Thoracic aorta (tissue), 2 donors: ENCODE data around the gene NDUFS4. TPM values are rescaled to one million over a fixed set of nuclear protein-coding genes. Genes with fewer than 3 reads are reported as not detected.

Experiments
- ATAC-seq: fragments of 150-250 bp; one replicate; pipeline ENCODE4 v1.8.0; 2017; ENCODE audit warnings: low read depth; ENCODE audit not compliant: insufficient number of reproducible peaks, low FRiP score
- DNase-seq: peaks from one replicate; pipeline ENCODE4 v3.0.0-alpha.2; 2020; ENCODE audit warnings: low spot score
- H3K27ac ChIP-seq, 2 donors: fragments of 200-600 bp; sonication (generic); 1 replicate in 1 of 2; 2 replicates in 1 of 2; pipeline ENCODE4 v1.5.1; 2016; ENCODE audit warnings: mild to moderate bottlenecking in 2 of 2, moderate library complexity in 2 of 2
- H3K27me3 ChIP-seq: fragments of 200-600 bp; sonication (generic); replicated peaks from 2 replicates; pipeline ENCODE4 v1.6.0; 2016; ENCODE audit warnings: mild to moderate bottlenecking; ENCODE audit not compliant: insufficient read depth
- H3K36me3 ChIP-seq: fragments of 200-600 bp; sonication (generic); one replicate; pipeline ENCODE4 v1.5.1; 2016
- H3K4me1 ChIP-seq, 2 donors: fragments of 200-600 bp; sonication (generic); 1 replicate in 1 of 2; 2 replicates in 1 of 2; pipeline versions ENCODE4 v1.5.1 to v1.6.0; 2016; ENCODE audit warnings: low read depth in 2 of 2, mild to moderate bottlenecking in 1 of 2; ENCODE audit not compliant: control insufficient read depth in 1 of 2
- H3K4me3 ChIP-seq: fragments of 200-600 bp; sonication (generic); 2 replicates; pipeline ENCODE4 v1.5.1; 2016; ENCODE audit warnings: mild to moderate bottlenecking
- H3K9me3 ChIP-seq: fragments of 200-600 bp; sonication (generic); 2 replicates; pipeline ENCODE4 v1.5.1; 2016
- total RNA-seq, 2 donors: library from RNA; depleted of rRNA; stranded (reverse); fragments of >200 nt; gene quantifications; one replicate each; pipeline versions ENCODE4 v1.1.0 to v1.2.3, GENCODE V29; 2016
- TF ChIP-seq, protein P1 (sequence below): fragments of 200-600 bp; sonication (generic); IDR thresholded peaks from one replicate; pipeline ENCODE4 v1.5.1; 2019; ENCODE audit warnings: antibody characterized with exemption

Gene NDUFS4
- total RNA-seq, 2 donors from 2014 or later, result 42.0 to 72.0 TPM

- H3K4me1 ChIP-seq, result peaks cover 10 to 13% of the 10 kb centered on the region in 2 donors
- TF ChIP-seq, protein P1, sequence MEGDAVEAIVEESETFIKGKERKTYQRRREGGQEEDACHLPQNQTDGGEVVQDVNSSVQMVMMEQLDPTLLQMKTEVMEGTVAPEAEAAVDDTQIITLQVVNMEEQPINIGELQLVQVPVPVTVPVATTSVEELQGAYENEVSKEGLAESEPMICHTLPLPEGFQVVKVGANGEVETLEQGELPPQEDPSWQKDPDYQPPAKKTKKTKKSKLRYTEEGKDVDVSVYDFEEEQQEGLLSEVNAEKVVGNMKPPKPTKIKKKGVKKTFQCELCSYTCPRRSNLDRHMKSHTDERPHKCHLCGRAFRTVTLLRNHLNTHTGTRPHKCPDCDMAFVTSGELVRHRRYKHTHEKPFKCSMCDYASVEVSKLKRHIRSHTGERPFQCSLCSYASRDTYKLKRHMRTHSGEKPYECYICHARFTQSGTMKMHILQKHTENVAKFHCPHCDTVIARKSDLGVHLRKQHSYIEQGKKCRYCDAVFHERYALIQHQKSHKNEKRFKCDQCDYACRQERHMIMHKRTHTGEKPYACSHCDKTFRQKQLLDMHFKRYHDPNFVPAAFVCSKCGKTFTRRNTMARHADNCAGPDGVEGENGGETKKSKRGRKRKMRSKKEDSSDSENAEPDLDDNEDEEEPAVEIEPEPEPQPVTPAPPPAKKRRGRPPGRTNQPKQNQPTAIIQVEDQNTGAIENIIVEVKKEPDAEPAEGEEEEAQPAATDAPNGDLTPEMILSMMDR, result no peak
- no peak overlapping the region for H3K4me3 ChIP-seq
- no peaks in the 10 kb centered on the region for H3K9me3 ChIP-seq
- no peaks in the 10 kb centered on the region for H3K36me3 ChIP-seq
- no peak overlapping the region for H3K27ac ChIP-seq
- ATAC-seq (no peak), DNase-seq (no peak)
- H3K27me3 ChIP-seq, result no peaks in the 10 kb centered on the region
Observed at GRCh38 chr5:53557386-53557785, 3.1 kb upstream of the NDUFS4 start.

DNA sequence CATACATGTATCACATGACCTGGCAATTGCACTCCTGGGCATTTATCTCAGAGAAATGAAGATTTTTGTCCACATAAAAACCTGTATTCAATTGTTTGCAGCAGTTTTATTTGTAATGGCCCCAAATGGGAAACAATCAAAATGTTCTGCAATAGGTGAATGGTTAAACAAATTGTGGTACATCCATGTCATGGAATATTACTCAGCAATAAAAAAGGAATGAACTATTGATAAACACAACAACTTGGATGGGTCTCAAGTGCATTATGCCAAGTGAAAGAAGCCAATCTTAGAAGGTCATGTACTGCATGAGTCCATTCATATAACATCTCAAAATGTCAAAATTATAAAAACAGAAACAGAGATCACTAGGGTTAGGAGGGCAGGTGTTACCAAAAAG, 1.5 kb upstream of the NDUFS4 start:
- DNase-seq, result no peak
- Histone ChIP-seq H3K27ac (no peak overlapping the region), H3K9me3 (no peaks in the 10 kb centered on the region), H3K4me1 (peaks cover 10 to 26% of the 10 kb centered on the region in 2 donors), H3K4me3 (no peak overlapping the region), H3K36me3 (no peaks in the 10 kb centered on the region), H3K27me3 (no peaks in the 10 kb centered on the region)
- TF ChIP-seq, protein P1, result no peak
- ATAC-seq, result no peak

GRCh38 chr5:53560028-53560427, 411 bp upstream of the NDUFS4 start:
- TF ChIP-seq, protein P1, result no peak
- peak; percentile 41 for ATAC-seq

DNA sequence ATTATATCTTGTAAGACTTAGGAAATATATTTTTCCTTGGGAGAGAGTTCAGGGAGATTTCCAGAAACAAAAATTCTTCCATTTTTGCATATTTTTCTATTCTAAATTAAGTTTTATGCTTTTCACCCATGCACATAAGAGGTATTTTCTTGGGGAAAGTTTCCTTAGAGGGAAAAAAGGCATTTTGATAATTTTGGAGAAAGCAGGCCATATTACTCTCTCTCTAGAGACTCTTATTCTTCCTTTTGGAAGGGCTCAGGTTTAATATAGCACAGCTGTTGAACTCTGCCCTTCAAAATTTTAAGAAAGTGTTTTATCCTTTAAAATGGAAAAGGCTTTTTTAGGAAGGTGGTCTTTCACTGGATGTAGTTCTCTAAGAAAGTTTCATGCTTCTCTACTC, 8.0 kb downstream of the NDUFS4 start:
- Histone ChIP-seq H3K27me3 (no peaks in the 10 kb centered on the region), H3K27ac (no peak overlapping the region), H3K36me3 (no peaks in the 10 kb centered on the region), H3K9me3 (no peaks in the 10 kb centered on the region), H3K4me1 (peaks cover 0 to 13% of the 10 kb centered on the region in 2 donors), H3K4me3 (no peak overlapping the region)
- TF ChIP-seq, protein P1, result no peak
- DNase-seq (no peak), ATAC-seq (no peak)

More at GRCh38 chr5:53560028-53560427, 411 bp upstream of the NDUFS4 start:
- Histone ChIP-seq H3K4me1 (peaks cover 10 to 28% of the 10 kb centered on the region in 2 donors), H3K27ac (peak overlapping the region in 1 of 2 donors; percentile 61), H3K36me3 (no peaks in the 10 kb centered on the region), H3K4me3 (peak overlapping the region; percentile 77), H3K27me3 (no peaks in the 10 kb centered on the region), H3K9me3 (no peaks in the 10 kb centered on the region)
- no peak for DNase-seq

GRCh38 chr5:53568871-53569270, 8.4 kb downstream of the NDUFS4 start:
- H3K36me3 ChIP-seq, result no peaks in the 10 kb centered on the region
- ATAC-seq (no peak), DNase-seq (no peak)
- TF ChIP-seq, protein P1, result no peak
- no peak overlapping the region for H3K4me3 ChIP-seq
- peaks cover 0 to 9% of the 10 kb centered on the region in 2 donors for H3K4me1 ChIP-seq
- H3K27me3 ChIP-seq, result no peaks in the 10 kb centered on the region
- no peak overlapping the region for H3K27ac ChIP-seq
- H3K9me3 ChIP-seq, result no peaks in the 10 kb centered on the region
